Adrenal gland (tissue), 5 donors: ENCODE measurements around the gene TPO.

Experiments used
- CTCF ChIP-seq, 6 experiments: fragments of 450-650 bp in 4 of 6; fragments of 200-600 bp in 2 of 6; sonication (generic) in 1 of 6; IDR thresholded peaks; 1 replicate in 5 of 6; 2 replicates in 1 of 6; pipeline versions ENCODE4 v1.5.1 to v1.8.0; 2016 to 2021; ENCODE audit warnings: antibody characterized with exemption in 6 of 6, mild to moderate bottlenecking in 2 of 6, moderate library complexity in 1 of 6
- POLR2A ChIP-seq, 2 donors: fragments of 450-650 bp; IDR thresholded peaks; one replicate each; pipeline ENCODE4 v1.6.1; 2017; ENCODE audit warnings: antibody characterized with exemption in 2 of 2, mild to moderate bottlenecking in 2 of 2, moderate library complexity in 1 of 2
- donor health status: DM: no; HTN: no; CAD: no.

GRCh38 chr2:1538663-1539062 is 125.4 kb downstream of the TPO start:
- TF ChIP-seq CTCF (IDR thresholded peaks at IDR 0.05) (peak in 1 of 6 experiments; percentile 8), POLR2A (IDR thresholded peaks at IDR 0.05) (no peak)
